Prostate gland (tissue), 2 donors: Measurements from ENCODE around the gene TRAF4. TPM values are rescaled to one million over a fixed set of nuclear protein-coding genes. Genes with fewer than 3 reads are reported as not detected.
A peak's percentile ranks its signal among the peaks of the same experiment; 100 is the strongest.

ENCODE experiments used
- DNase-seq: peaks from one replicate; pipeline ENCODE4 v3.0.0-alpha.2; 2019; ENCODE audit warnings: low spot score
- H3K27ac ChIP-seq, 2 donors: fragments of 200-600 bp; sonication (generic); 2 replicates each; pipeline ENCODE4 v1.5.1; 2017 to 2019
- H3K27me3 ChIP-seq: fragments of 200-600 bp; sonication (generic); replicated peaks from 2 replicates; pipeline ENCODE4 v1.5.1; 2019; ENCODE audit not compliant: insufficient read depth
- H3K36me3 ChIP-seq, 2 donors: fragments of 200-600 bp; sonication (generic); 1 replicate in 1 of 2; 2 replicates in 1 of 2; pipeline versions ENCODE4 v1.5.1 to v1.8.1; 2017 to 2019
- H3K4me1 ChIP-seq: fragments of 200-600 bp; sonication (generic); replicated peaks from 2 replicates; pipeline ENCODE4 v1.5.1; 2019
- H3K4me3 ChIP-seq, 2 donors: fragments of 200-600 bp; sonication (generic); 2 replicates each; pipeline ENCODE4 v1.5.1; 2017 to 2019
- H3K9me3 ChIP-seq: fragments of 200-600 bp; sonication (generic); 2 replicates; pipeline ENCODE4 v1.5.1; 2017
- CTCF ChIP-seq, 4 experiments: fragments of 200-600 bp in 2 of 4; fragments of 450-650 bp in 2 of 4; sonication (generic) in 2 of 4; IDR thresholded peaks; 1 replicate in 3 of 4; 2 replicates in 1 of 4; pipeline ENCODE4 v1.5.1; 2016 to 2019; ENCODE audit warnings: antibody characterized with exemption in 4 of 4, mild to moderate bottlenecking in 2 of 4, moderate library complexity in 2 of 4
- POLR2A ChIP-seq: fragments of 450-650 bp; IDR thresholded peaks from one replicate; pipeline ENCODE4 v1.6.1; 2016; ENCODE audit warnings: antibody characterized with exemption, mild to moderate bottlenecking
- POLR2AphosphoS5 ChIP-seq: sonication (generic); formaldehyde crosslinking; IDR thresholded peaks from one replicate; pipeline ENCODE4 v1.6.1; 2017; ENCODE audit warnings: antibody characterized with exemption
- WGBS: methylation state at CpG from one replicate; pipeline ENCODE4 v1.1.5; 2018; 5-methylcytosine and 5-hydroxymethylcytosine counted together
- intact Hi-C: fragments of 100-400 bp; cut with DNase I; formaldehyde crosslinking; loops from one replicate; pipeline ENCODE4 v1.14.2; 2022
- total RNA-seq, 2 donors: library from RNA; depleted of rRNA; stranded (reverse); fragments of >200 nt; gene quantifications; one replicate each; pipeline ENCODE4 v1.1.0, GENCODE V29; 2016

The TRAF4 gene
- total RNA-seq, 2 donors from 2014 or later, result 43.1 to 59.8 TPM

- WGBS, result 92% methylated on average over 3 of the region's 3 CpGs
- Histone ChIP-seq H3K4me3 (no peak overlapping the region), H3K36me3 (peaks cover 0 to 10% of the 10 kb centered on the region in 2 donors), H3K4me1 (peaks cover 8% of the 10 kb centered on the region), H3K27ac (no peak overlapping the region), H3K27me3 (no peaks in the 10 kb centered on the region), H3K9me3 (no peaks in the 10 kb centered on the region)
- intact Hi-C loops, result loop anchor here (5.0 kb wide), 1 partner anchor 52 kb away; the partner anchor contains the start of genes SDF2 and SUPT6H
- TF ChIP-seq POLR2A (no peak), POLR2AphosphoS5 (no peak), CTCF (IDR thresholded peaks at IDR 0.05) (no peak)
- no peak for DNase-seq
Observed at GRCh38 chr17:28714281-28714680, 29.5 kb upstream of the TRAF4 start.

- no peak for DNase-seq
- no peak overlapping the region for H3K4me3 ChIP-seq
- H3K27ac ChIP-seq, result no peak overlapping the region
- WGBS, result 86% methylated on average over 2 of the region's 2 CpGs
- TF ChIP-seq POLR2A, result no peak
- no peak for TF ChIP-seq POLR2AphosphoS5
- TF ChIP-seq CTCF (IDR thresholded peaks at IDR 0.05), result no peak
- peaks cover 8% of the 10 kb centered on the region for H3K4me1 ChIP-seq
- H3K36me3 ChIP-seq, result peaks cover 0 to 10% of the 10 kb centered on the region in 2 donors
- H3K27me3 ChIP-seq, result no peaks in the 10 kb centered on the region
- H3K9me3 ChIP-seq, result no peaks in the 10 kb centered on the region
- intact Hi-C loops, result no loop called here
Observed at GRCh38 chr17:28715217-28715616, 28.6 kb upstream of the TRAF4 start.

- peak overlapping the region; percentile 83 to 87 for H3K27ac ChIP-seq
- DNase-seq, result no peak
- H3K4me3 ChIP-seq, result peak overlapping the region; percentile 42 to 43
- H3K27me3 ChIP-seq, result no peaks in the 10 kb centered on the region
- peaks cover 0 to 10% of the 10 kb centered on the region in 2 donors for H3K36me3 ChIP-seq
- intact Hi-C loops, result no loop called here
- TF ChIP-seq POLR2AphosphoS5 (no peak), CTCF (IDR thresholded peaks at IDR 0.05) (no peak), POLR2A (no peak)
- peaks cover 18% of the 10 kb centered on the region for H3K4me1 ChIP-seq
- 4% methylated on average over 31 of the region's 63 CpGs for WGBS
- H3K9me3 ChIP-seq, result no peaks in the 10 kb centered on the region
Observed at GRCh38 chr17:28716740-28717577, 26.9 kb upstream of the TRAF4 start.

- intact Hi-C loops, result no loop called here
- H3K4me1 ChIP-seq, result peaks cover 26% of the 10 kb centered on the region
- H3K4me3 ChIP-seq, result peak within 1 kb of the TSS; percentile 42 to 43
- H3K27me3 ChIP-seq, result no peaks in the 10 kb centered on the region
- peaks cover 3 to 10% of the 10 kb centered on the region in 2 donors for H3K36me3 ChIP-seq
- peak; percentile 51 for TF ChIP-seq POLR2AphosphoS5
- TF ChIP-seq POLR2A, result peak; percentile 58
- peak in 2 of 4 experiments; percentile 32 to 40 for TF ChIP-seq CTCF (IDR thresholded peaks at IDR 0.05)
- peak within 1 kb of the TSS; percentile 83 to 87 for H3K27ac ChIP-seq
- 1% methylated on average over 34 of the region's 60 CpGs for WGBS
- DNase-seq, result peak; percentile 67
- H3K9me3 ChIP-seq, result no peaks in the 10 kb centered on the region
Observed at GRCh38 chr17:28717578-28718332, 26.1 kb upstream of the TRAF4 start, which contains the start of gene RAB34. TSS of gene RAB34 (minus strand) at chr17:28717868. CDS start at chr17:28717266, 602 bp downstream.
